NT2/D1 (cell line): Measurements from ENCODE around the gene SPA17.

Experiments
- YY1 ChIP-seq: IDR thresholded peaks from 2 replicates; pipeline ENCODE4 v1.6.1; 2011; ENCODE audit not compliant: insufficient read length, insufficient read depth
- ZNF274 ChIP-seq: IDR thresholded peaks from 2 replicates; pipeline ENCODE4 v1.6.1; 2011; ENCODE audit warnings: mild to moderate bottlenecking, low read depth, low read length

- TF ChIP-seq ZNF274 = no peak
- no peak for TF ChIP-seq YY1
Measured at GRCh38 chr11:124719534-124719933, 45.8 kb downstream of the SPA17 start.
